Measurements from ENCODE around the gene FOXA3. TPM values are rescaled to one million over a fixed set of nuclear protein-coding genes. Genes with fewer than 3 reads are reported as not detected.

The FOXA3 gene
- total RNA-seq, 1 experiment from 2014 or later: 15.3 TPM

- BruUV-seq (replicated peaks): no TSS peak
- H3K9me3 Mint-ChIP-seq (ENCODE audit: unreplicated experiment): no peaks in the 10 kb centered on the region
- POLR2A ChIA-PET: interaction anchor here (0.6 kb wide), 1 partner anchor 147 kb away, joined by 6 read pairs; no protein-coding TSS in a partner anchor
- no peak overlapping the region for H3K27ac Mint-ChIP-seq (ENCODE audit: unreplicated experiment)
- no peaks in the 10 kb centered on the region for H3K4me1 Mint-ChIP-seq (ENCODE audit: low read depth, unreplicated experiment)
- no peak for DNase-seq
- intact Hi-C loops (cut with micrococcal nuclease; ENCODE audit: unreplicated experiment): no loop called here
- H3K27me3 Mint-ChIP-seq (ENCODE audit: insufficient read depth, unreplicated experiment): no peaks in the 10 kb centered on the region
- peaks cover 10% of the 10 kb centered on the region for H3K36me3 Mint-ChIP-seq (ENCODE audit: insufficient read depth, unreplicated experiment)
- CTCF ChIA-PET: no interaction called here
- H3K9me3 ChIP-seq: no peaks in the 10 kb centered on the region
- no peak for TF ChIP-seq CTCF (IDR thresholded peaks at IDR 0.05; ENCODE audit: insufficient read depth in 1 of 2, low read depth in 1 of 2, low read length in 1 of 2, severe bottlenecking in 1 of 2, unreplicated experiment in 1 of 2)
- no peak overlapping the region for H3K4me3 ChIP-seq (ENCODE audit: low read depth, low read length)
- H3K4me3 Mint-ChIP-seq (ENCODE audit: unreplicated experiment): no peak overlapping the region
- H3K4me1 ChIP-seq: peaks cover 2% of the 10 kb centered on the region; the same call in 1 of the 2 replicates
- H3K27me3 ChIP-seq (replicated peaks; ENCODE audit: control insufficient read depth, insufficient read depth, low read length): no peaks in the 10 kb centered on the region
- no peaks in the 10 kb centered on the region for H3K36me3 ChIP-seq (ENCODE audit: control insufficient read depth, insufficient read depth, low read length)
These were observed 53.4 kb downstream of the FOXA3 start for GRCh38 chr19:45917421-45918091.

- H3K27me3 ChIP-seq (replicated peaks; ENCODE audit: control insufficient read depth, insufficient read depth, low read length): no peaks in the 10 kb centered on the region
- no TSS peak for BruUV-seq (replicated peaks)
- Mint-ChIP-seq H3K9me3 (ENCODE audit: unreplicated experiment) (no peaks in the 10 kb centered on the region), H3K27ac (ENCODE audit: unreplicated experiment) (no peak overlapping the region), H3K4me3 (ENCODE audit: unreplicated experiment) (no peak overlapping the region), H3K4me1 (ENCODE audit: low read depth, unreplicated experiment) (no peaks in the 10 kb centered on the region), H3K36me3 (ENCODE audit: insufficient read depth, unreplicated experiment) (peaks cover 10% of the 10 kb centered on the region), H3K27me3 (ENCODE audit: insufficient read depth, unreplicated experiment) (no peaks in the 10 kb centered on the region)
- no peaks in the 10 kb centered on the region for H3K9me3 ChIP-seq
- CTCF ChIA-PET: interaction anchor here (0.7 kb wide), 1 partner anchor 157 kb away, joined by 3 read pairs; no protein-coding TSS in a partner anchor
- intact Hi-C loops (cut with micrococcal nuclease; ENCODE audit: unreplicated experiment): no loop called here
- DNase-seq: no peak
- POLR2A ChIA-PET: no interaction called here
- peaks cover 2% of the 10 kb centered on the region; the same call in 1 of the 2 replicates for H3K4me1 ChIP-seq
- H3K4me3 ChIP-seq (ENCODE audit: low read depth, low read length): no peak overlapping the region
- H3K36me3 ChIP-seq (ENCODE audit: control insufficient read depth, insufficient read depth, low read length): no peaks in the 10 kb centered on the region
- TF ChIP-seq CTCF (IDR thresholded peaks at IDR 0.05; ENCODE audit: insufficient read depth in 1 of 2, low read depth in 1 of 2, low read length in 1 of 2, severe bottlenecking in 1 of 2, unreplicated experiment in 1 of 2): no peak
These were observed 54.6 kb downstream of the FOXA3 start for GRCh38 chr19:45918721-45919120.

DNA sequence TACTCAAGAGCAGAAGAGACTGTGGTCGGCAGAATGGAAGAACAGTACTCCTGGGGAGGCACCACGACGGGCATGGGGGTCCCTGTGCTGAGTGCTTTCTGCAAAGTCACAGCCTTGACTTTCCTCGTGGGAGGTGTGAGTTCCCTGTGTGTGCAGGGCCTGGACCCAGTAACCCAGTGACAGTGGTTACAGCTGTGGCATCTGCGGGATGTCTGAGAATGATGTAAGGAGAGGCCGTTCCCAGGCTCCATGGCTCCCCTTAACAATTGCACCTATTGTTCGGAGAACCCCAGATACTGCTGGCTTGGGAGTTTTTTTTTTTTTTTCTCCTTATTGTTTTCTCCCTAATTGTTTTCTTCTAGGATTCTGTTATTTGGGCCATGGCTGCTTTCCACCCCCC lies 55.6 kb downstream of the FOXA3 start:
- CTCF ChIA-PET: interaction anchor here (0.6 kb wide), 2 partner anchors 38 to 103 kb away, joined by 3 read pairs; no protein-coding TSS in a partner anchor
- Histone ChIP-seq H3K4me3 (ENCODE audit: low read depth, low read length) (no peak overlapping the region), H3K27me3 (replicated peaks; ENCODE audit: control insufficient read depth, insufficient read depth, low read length) (no peaks in the 10 kb centered on the region), H3K36me3 (ENCODE audit: control insufficient read depth, insufficient read depth, low read length) (no peaks in the 10 kb centered on the region), H3K4me1 (peaks cover 3% of the 10 kb centered on the region), H3K9me3 (no peaks in the 10 kb centered on the region)
- peaks cover under 1% of the 10 kb centered on the region for H3K4me1 Mint-ChIP-seq (ENCODE audit: low read depth, unreplicated experiment)
- H3K36me3 Mint-ChIP-seq (ENCODE audit: insufficient read depth, unreplicated experiment): peaks cover 12% of the 10 kb centered on the region
- H3K9me3 Mint-ChIP-seq (ENCODE audit: unreplicated experiment): no peaks in the 10 kb centered on the region
- TF ChIP-seq CTCF (IDR thresholded peaks at IDR 0.05; ENCODE audit: insufficient read depth in 1 of 2, low read depth in 1 of 2, low read length in 1 of 2, severe bottlenecking in 1 of 2, unreplicated experiment in 1 of 2): no peak
- no TSS peak for BruUV-seq (replicated peaks)
- intact Hi-C loops (cut with micrococcal nuclease; ENCODE audit: unreplicated experiment): no loop called here
- POLR2A ChIA-PET: no interaction called here
- H3K27me3 Mint-ChIP-seq (ENCODE audit: insufficient read depth, unreplicated experiment): no peaks in the 10 kb centered on the region
- DNase-seq: no peak
- H3K4me3 Mint-ChIP-seq (ENCODE audit: unreplicated experiment): no peak overlapping the region
- H3K27ac Mint-ChIP-seq (ENCODE audit: unreplicated experiment): no peak overlapping the region
